Activated CD4-positive, CD25-positive, alpha-beta regulatory T cell treated with anti-CD3 and anti-CD28 coated beads, Interleukin-2, amount 50 U/mL, for 16 hours (primary cell): Measurements from ENCODE around the gene CGN.
"Not testable (repeated sequence)": the region's sequence is repeated elsewhere in the genome, so short reads cannot be mapped to it uniquely, and the experiment has no call there.

Experiments used
- DNase-seq: peaks from one replicate; pipeline ENCODE4 v3.0.0-alpha.2; 2020; ENCODE audit warnings: low read depth, low spot score

CGN gene

GRCh38 chr1:151502035-151502700 lies 9.0 kb upstream of the CGN start:
- DNase-seq, result no peak

DNA sequence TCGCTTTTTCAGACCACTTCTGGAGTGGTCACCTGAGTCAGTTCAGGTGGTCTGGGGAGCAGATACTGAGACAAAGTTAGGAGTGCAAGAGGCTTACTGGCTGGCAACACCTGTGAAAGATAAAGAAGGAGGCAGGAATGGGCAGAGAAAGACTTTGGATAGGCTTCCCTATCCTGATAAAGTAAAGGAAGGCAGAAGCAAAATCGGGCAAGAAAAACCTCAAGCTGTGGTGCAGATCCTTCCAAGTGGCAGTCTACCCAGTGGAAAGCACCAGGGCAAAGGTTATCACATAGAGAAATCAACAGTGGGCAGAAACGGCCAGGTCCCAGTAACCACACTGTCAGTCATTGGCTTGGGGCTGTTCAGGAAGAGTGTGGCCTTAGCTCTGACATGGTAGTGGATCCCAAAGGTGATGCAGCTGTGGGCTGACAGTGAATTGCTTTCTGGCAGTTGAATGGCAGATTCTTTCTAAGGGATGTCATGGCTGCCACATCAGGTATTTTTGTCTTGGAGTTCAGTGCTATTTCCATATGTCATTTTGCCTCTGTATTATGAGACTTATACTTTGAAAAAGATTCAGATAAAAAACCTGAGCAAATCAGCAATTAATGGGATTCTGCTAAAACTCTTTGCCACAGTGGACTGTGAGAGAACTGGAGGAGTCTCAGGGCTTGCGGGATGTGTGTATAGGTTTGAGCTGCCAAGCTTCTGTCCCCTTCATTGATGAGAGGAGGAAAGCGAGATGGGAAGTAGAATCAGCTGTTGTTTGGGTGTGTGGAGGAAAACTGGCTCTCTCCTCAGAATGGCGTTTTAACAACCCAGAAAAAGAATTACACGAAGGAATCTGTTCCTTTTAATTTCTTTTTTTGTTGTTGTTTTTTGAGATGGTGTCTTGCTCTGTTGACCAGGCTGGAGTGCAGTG lies 8.1 kb upstream of the CGN start:
- no peak for DNase-seq

GRCh38 chr1:151504252-151504651 lies 6.9 kb upstream of the CGN start:
- no peak for DNase-seq

DNA sequence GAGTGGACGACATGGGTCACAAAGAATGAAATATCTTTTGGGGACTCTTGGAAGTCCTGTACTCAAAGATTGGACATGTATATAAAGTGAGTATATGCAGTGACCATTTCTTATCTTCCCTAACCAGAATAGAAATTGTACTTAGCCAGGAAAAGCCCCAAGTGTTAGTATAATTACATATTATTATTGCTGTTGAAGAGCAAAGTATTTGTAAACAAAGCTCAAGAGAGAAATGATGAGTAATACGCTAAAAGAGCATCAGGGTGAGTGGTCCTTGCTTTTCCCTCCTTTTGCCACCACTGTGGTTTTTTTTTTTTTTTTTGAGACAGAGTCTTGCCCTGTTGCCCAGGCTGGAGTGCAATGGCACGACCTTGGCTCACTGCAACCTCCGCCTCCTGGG lies 6.4 kb upstream of the CGN start:
- DNase-seq, result no peak

GRCh38 chr1:151508833-151509232 lies 2.4 kb upstream of the CGN start:
- DNase-seq, result no peak

DNA sequence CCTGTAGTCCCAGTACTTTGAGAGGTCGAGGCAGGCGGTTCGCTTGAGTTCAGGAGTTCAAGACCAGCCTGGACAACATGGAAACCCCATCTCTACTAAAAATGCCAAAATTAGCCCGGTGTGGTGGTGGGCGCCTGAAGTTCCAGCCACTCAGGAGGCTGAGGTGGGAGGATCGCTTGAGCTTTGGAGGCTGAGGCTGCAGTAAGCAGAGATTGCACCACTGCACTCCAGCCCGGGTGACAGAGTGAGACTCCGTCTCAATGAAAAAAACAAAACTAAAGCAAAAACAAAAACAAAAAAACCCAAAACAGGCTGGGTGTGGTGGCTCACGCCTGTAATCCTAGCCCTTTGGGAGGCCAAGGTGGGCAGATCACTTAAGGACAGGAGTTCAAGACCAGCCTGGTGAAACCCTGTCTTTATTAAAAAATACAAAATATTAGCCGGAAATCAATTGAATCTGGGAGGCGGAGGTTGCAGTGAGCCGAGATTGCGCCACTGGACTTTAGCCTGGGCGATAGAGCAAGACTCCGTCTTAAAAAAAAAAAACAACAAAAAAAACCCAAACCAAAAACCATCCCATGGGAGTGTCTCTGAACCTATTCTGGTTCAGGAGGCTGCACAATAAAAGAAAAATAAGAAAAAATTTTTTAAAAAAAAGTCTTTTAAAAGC lies 1.7 kb upstream of the CGN start:
- DNase-seq, result no peak

DNA sequence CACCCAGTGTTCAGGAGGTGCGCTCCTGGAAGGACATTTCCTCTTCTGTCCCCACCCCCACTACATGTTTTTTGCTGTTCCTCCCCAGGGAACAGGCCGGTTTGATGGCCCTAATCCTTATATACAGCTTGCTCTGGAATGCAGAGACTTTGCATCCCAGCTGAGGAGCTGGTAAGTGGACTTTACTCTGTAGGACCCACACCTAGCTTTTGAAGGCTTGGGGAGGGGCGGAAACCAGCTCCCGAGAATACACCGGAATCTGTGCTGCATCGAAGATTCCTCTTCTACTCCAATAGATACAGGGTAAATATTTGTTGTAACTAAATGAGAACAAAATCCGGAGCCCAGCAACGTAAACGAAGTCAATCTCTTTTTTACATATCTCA lies 1.2 kb upstream of the CGN start:
- DNase-seq, result no peak

- no peak for DNase-seq
Measured at GRCh38 chr1:151510614-151510956, 602 bp upstream of the CGN start.

- DNase-seq, result no peak
Measured at GRCh38 chr1:151511636-151512215, 539 bp downstream of the CGN start.

DNA sequence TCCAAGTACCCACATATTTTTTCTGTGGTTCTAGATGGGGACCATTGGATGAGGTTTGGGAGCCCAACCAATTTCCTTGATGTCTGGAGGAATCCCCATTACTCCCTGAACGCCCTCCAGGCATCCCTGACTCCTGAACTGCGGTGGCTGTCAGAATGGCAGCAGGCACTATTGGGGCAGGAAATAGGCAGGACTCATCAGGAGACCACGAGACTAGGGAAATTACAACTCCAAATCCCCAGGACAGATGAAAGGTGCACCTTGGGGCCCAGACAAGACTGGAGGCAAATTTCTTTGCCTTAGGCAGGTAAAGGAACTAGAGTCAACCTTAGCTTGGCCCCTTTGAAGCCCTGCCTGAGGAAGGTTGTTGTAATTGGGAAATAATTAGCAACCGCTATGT lies 1.1 kb downstream of the CGN start:
- DNase-seq, result no peak

- DNase-seq, result no peak
Measured at GRCh38 chr1:151512801-151513625, 1.8 kb downstream of the CGN start.

GRCh38 chr1:151513626-151514121 lies 2.5 kb downstream of the CGN start:
- DNase-seq, result no peak

- DNase-seq, result no peak
Measured at GRCh38 chr1:151514366-151514765, 3.2 kb downstream of the CGN start.

GRCh38 chr1:151515265-151515664 lies 4.1 kb downstream of the CGN start:
- DNase-seq, result no peak

DNA sequence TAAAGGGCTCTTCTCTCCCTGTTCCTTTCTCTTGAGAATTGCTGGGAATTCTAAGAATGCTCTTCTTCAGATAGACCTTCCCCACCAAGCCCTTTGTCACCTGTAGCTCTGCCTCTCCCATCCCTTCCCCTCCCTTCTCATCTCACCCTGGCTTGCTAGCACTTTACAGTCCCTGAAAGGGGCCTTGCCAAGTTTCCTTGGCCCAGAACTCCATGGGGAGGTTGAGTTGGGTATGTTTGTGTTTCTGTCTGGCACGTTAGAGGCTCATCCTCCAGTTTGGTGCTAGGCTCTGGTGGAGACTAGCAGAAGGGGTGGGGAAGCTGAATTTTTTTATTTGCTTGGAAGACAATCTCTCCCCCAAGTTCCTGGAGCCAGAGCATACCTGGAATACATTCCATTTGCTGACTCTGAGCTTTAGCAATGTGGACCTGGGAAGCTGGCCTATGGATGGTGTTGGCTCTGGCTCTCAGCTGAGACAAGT lies 4.9 kb downstream of the CGN start:
- DNase-seq, result no peak

DNA sequence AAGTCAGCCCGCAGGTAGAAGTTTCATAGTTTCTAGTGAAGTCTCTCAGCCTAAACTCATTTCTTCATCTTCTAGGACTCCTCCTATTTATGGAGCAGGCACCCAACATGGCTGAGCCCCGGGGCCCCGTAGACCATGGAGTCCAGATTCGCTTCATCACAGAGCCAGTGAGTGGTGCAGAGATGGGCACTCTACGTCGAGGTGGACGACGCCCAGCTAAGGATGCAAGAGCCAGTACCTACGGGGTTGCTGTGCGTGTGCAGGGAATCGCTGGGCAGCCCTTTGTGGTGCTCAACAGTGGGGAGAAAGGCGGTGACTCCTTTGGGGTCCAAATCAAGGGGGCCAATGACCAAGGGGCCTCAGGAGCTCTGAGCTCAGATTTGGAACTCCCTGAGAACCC lies 7.2 kb downstream of the CGN start:
- DNase-seq, result no peak

GRCh38 chr1:151518936-151519335 lies 7.7 kb downstream of the CGN start:
- DNase-seq, result no peak

DNA sequence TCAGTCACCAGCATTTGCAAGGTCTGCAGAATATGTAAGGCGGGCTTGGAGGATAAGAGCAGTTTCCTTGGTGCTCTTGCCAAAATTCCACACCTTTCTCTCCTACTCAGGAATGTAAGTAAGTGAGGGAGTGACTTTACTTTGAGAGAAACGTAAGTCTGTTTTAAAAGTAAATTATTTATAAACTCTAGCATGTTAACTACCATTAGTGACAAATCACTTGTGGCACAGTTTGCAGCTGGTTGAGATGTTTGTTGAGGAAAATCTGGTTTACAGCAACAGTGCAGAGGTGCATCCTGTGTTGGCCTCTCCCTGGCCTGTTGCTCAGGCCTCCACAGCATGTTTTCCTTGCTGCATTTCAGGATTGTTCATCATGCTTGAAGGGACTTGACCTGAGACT lies 8.5 kb downstream of the CGN start:
- DNase-seq, result no peak

DNA sequence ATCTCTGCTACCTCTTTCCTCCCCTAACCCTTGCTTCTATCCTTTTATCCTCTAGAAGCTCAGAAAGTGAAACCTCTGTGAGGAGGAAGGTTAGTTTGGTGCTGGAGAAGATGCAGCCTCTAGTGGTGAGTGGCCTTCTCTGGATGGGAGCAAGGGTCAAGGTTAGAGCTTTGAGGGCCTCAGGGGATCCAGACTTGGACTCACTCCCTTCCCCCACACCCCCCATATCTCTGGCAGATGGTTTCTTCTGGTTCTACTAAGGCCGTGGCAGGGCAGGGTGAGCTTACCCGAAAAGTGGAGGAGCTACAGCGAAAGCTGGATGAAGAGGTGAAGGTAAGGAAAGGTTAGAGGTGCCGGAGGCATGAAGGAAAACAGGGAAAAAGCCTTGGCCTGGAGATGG lies 9.2 kb downstream of the CGN start:
- no peak for DNase-seq

GRCh38 chr1:151522427-151522826 lies 11.2 kb downstream of the CGN start:
- DNase-seq, result not testable (repeated sequence)

DNA sequence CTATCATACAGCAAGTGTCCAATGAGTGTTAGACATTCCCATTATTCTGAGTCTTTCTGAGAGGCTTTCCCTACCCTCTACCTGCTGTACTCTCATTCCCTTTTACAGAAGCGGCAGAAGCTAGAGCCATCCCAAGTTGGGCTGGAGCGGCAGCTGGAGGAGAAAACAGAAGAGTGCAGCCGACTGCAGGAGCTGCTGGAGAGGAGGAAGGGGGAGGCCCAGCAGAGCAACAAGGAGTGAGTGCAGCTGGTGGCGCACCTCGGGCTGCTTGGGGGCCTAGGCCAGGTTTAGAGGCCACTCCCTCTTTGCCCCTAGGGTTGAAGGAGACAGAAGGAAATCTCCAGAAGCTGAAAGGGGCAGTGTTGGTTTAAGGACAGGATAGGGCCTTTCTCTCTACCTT lies 12.1 kb downstream of the CGN start:
- no peak for DNase-seq
